ENCODE results near the gene DNAJB13.
"Not testable (repeated sequence)": the region's sequence is repeated elsewhere in the genome, so short reads cannot be mapped to it uniquely, and the experiment has no call there.

DNAJB13 gene

GRCh38 chr11:73950869-73951710, at the start of gene DNAJB13:
DNAJB13 (plus strand) TSS chr11:73951026; CDS start chr11:73951070, 44 bp downstream.
- DNase-seq = peak; percentile 91 to 92

DNA sequence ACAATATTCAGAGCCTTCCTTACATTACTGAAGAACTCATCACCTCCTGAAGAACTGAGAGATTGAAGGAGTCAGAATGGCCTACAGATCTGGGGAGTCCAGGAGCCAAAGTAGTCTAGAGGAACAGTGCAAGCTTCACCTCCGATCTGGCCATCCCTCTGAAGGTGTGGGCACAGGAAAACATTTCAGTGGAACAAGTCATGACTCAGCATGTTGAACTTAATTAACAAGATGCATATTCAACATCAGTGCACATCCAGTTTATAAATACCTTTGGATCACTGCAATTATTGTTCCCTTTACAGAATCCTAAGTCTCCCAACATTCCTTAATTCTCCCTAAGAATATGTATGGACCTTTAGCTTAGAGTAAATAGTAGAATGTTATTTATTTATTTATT, 48.5 kb upstream of the DNAJB13 start:
- DNase-seq = no peak

DNA sequence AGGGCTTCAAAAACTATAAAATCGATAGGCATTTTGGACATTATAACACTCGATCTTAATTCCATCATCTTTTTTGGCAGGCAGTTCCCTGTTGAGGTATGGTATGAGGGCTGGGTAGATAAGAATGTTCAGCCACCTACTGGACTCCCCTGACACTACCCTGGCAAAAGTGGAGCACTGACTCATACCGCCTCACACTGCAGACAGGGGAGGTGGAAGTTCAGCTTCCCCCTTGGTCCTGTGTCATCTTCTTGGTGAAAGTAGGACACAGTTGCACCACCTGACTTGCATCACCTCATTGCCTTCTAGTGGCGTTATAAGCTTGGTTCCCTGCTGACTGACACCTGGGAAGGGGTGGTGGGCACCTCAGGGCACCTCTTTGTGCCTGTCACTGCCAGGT, 43.6 kb upstream of the DNAJB13 start:
- no peak for DNase-seq

GRCh38 chr11:73912026-73912425, 38.8 kb upstream of the DNAJB13 start:
- DNase-seq = no peak

- DNase-seq = no peak
Observed at GRCh38 chr11:73913472-73913871, 37.4 kb upstream of the DNAJB13 start.

DNA sequence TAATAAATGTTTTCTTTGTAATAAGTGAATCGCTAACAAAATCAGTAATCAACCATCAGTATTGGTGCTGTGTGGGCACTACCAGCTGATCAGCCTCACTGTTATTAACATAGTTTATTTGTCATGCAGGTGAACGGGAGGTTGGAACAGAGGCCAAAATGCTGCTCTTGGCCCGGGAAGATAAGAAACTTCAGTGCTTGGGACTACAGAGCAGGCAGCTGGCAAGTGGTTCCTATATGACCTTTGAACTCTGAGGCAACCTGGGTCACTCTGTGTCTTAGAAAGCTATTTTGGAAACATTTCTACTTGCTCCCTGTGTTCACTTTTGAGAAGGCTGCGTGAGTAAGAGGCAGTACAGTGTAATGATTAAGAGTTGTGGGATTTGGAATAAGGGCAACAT, 36.5 kb upstream of the DNAJB13 start:
- DNase-seq = no peak

- DNase-seq = no peak
Observed at GRCh38 chr11:73916435-73916834, 34.4 kb upstream of the DNAJB13 start.

DNA sequence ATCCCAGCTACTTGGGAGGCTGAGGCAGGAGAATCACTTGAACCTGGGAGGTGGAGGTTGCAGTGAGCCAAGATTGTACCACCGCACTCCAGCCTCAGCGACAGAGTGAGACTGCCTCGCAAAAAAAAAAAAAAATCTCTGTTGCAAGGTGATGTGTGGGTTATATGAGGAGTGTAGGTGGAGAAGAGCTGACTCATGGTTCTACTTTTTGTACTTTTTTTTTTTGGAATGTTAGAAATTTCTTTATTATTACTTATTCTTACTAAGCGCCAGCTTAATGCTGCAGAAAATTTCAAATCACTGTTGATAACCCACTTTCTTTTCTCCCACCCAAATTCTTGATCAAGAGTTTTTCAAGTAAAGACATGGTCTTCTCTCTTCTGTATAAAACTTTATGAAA, 29.6 kb upstream of the DNAJB13 start:
- DNase-seq = no peak

DNA sequence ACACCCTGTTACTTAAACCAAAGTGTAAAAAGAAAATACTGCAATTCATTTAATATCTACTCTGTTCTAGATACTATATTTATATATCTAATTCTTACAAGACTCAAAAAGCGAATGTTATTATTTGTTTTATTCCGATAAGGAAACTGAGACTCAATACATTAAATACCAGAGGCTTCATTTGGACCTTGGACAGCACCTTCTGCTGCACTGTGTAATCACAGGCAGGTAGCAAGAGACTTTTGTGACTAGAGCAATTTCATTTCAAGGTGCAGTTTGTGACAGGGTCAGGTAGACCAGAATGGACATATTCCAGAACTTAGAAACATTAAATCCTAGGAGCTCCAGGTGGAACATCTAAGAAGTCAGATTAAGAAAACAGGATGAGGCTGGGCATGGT, 21.4 kb upstream of the DNAJB13 start:
- no peak for DNase-seq

GRCh38 chr11:73931039-73931645, 19.7 kb upstream of the DNAJB13 start:
- DNase-seq = peak; percentile 53 to 57

DNA sequence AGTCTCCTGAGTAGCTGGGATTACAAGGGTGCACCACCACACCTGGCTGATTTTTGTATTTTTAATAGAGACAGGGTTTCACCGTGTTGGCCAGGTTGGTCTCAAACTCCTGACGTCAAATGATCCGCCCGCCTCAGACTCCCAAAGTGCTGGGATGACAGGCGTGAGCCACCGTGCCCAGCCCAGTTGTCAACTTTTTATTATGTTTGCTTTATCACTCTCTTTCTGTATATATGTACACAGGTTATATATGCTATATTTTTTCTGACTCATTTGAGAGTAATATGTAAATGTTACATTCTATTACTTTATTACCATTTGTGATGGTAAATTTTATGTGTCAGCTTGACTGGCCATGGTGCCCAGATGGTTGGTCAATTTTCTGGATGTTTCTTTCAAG, 18.9 kb upstream of the DNAJB13 start:
- DNase-seq = no peak

DNA sequence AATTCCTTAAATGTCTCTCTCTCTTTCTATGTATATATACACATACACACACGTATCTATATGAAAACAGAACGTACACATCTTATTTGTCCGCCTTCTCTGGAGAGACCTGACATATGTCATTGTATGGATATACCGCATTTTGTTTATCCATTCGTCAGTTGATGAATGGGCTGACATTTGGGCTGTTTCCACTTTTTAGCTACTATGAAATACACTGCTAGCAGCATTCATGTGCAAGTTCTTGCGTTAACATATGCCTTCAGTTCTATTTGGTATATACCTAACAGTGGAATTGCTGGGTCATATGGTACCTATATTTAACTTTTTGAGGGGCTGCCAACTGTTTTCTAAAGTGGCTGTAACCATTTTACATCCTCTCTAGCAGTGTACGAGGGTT, 18.0 kb upstream of the DNAJB13 start:
- DNase-seq = no peak

- not testable (repeated sequence) for DNase-seq
Observed at GRCh38 chr11:73936047-73936446, 14.8 kb upstream of the DNAJB13 start.

- DNase-seq = no peak
Observed at GRCh38 chr11:73939096-73939495, 11.7 kb upstream of the DNAJB13 start.

DNA sequence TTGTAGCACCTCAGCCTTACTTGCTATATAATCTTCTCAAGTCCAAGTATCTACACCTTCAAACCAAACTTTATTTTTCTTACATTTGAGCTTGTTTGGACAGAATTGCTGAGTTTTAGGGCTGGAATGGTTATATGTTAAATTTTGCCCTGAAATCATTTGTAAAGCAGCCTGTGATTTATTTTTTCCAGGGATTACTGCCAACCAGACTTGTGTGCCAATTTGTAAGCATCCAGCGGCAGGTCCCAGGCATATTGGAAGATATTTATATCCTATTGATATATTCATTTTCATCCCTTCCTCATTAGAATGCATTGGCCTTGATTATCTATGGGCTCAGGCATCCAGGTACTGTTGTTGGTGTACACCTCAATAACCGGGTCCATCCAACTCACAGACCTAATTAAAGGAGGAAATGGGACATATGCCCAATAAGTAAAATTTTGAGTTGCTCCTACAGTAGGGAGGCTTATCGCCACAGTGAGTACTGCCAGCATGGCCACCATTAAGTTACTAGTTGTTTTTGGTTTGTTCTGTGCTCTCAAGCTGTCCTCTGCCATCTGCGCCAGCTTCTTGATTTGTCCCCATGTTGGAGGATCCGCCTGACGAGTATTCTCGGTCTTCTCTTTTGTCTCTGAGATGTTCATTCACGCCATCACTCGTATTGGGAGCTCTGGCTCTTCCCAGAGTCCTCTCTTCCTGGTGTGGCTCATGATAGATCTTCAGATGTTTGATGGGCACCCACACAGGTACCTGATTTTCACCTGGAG, 9.8 kb upstream of the DNAJB13 start:
- DNase-seq = no peak

DNA sequence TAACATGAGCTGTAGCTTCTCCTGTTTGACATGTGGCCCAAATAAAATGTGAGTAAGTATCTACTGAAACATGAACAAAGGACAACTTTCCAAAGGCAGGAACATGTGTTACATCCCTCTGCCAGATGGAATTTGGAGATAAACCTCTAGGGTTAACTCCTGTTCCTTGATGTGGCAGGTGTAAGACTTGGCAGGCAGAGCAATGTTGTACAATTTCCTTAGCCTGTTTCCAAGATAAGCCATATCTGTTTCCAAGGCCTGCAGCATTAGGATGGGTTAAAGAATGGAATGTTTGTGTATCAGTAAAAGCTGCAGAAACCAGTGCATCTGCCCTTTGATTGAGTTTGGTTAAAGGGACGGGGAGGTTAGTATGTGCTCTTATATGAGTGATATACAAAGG, 8.8 kb upstream of the DNAJB13 start:
- no peak for DNase-seq

DNA sequence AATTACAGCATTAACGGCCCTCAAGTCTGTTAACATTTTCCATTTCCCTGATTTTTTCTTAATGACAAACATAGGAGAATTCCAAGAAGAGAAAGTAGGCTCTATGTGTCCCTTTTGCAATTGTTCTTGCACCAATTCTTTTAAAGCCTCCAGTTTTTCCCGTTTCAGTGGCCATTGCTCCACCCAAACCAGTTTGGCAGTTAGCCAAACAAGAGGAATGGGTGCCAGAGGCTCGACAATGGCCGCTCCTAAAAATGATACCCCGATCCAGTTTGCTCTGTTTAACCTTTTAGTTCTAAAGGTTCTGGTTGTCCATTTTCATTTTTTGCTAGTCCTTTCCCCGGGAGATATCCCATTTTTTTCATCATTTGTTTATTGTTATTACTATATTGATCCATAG, 6.7 kb upstream of the DNAJB13 start:
- DNase-seq = no peak

DNA sequence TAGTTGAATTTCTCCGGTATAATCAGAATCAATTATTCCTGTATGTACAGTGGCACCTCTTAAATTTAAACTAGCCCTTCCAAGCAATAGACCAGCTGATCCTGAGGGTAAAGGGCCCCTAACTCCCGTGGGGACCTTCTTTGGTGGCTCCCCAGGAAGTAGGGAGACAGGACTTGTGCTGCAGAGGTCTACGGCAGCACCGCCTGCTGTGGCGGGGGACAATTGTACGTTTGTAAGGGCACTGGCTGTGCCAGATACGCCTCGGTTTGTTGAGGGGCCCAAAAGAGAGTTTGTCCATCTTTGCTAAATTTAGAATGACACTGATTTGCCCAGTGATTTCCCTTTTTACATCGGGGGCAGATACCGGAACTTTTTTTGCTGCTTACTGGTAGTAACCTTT, 5.9 kb upstream of the DNAJB13 start:
- DNase-seq = no peak

GRCh38 chr11:73945396-73945795, 5.4 kb upstream of the DNAJB13 start:
- DNase-seq = no peak

- DNase-seq = peak; percentile 50 to 60
Observed at GRCh38 chr11:73946798-73947458, 3.9 kb upstream of the DNAJB13 start.

DNA sequence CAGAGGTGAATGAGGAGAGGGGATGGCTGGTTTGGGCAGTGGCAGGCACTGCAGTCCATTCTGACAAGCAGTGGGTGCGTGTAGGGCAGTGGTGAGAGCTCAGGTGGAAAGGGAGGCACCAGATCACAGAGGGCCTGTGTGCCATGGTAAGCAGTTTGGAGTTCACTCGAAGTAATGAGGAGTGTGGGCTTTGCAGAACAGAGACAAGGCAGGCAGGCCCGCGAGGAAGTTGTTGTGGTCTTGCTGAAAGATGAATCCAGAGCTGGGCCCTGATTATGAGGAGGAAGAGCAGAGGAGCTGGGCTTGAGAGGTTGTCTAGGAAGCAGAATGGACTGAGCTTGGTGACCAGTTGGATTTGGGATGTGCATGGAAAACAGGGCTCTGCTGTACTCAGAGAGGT, 1.6 kb upstream of the DNAJB13 start:
- DNase-seq = no peak

- DNase-seq = no peak
Observed at GRCh38 chr11:73949912-73950311, 914 bp upstream of the DNAJB13 start.

DNA sequence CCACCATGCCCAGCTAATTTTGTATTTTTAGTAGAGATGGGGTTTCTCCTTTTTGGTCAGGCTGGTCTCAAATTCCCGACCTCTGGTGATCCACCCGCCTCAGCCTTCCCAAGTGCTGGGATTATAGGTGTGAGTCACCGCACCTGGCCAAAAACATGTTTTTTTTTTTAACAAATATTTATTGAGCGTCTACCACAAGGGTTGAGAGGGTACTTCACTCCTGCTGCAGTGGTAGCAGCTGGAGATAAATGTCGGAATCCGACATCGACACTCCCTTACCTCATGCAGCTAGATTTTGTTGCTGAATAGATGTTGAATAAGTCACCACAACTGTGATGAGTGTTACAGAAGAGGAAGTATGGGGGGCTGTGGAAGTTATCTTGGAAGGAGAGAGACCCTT, 971 bp downstream of the DNAJB13 start:
- DNase-seq = peak; percentile 71 to 76

All from SHP77 (cell line).